HCT116 (cell line): Measurements from ENCODE around the gene CSH1. TPM values are rescaled to one million over a fixed set of nuclear protein-coding genes. Genes with fewer than 3 reads are reported as not detected.

Experiments used
- ATAC-seq: fragments of 200-7000 bp; cut with Tn5 transposase; 2 replicates; pipeline ENCODE4 v1.9.1; 2020; ENCODE audit warnings: mild to moderate bottlenecking, moderate library complexity
- BruUV-seq: library from RNA; stranded (reverse); fragments of 400-500 nt; replicated peaks from 2 replicates; lab custom pipeline; 2021; lab: Mats Ljungman, UMichigan
- CTCF ChIA-PET: fragments of 300-600 bp; sonication (Branson Sonifier 250); formaldehyde crosslinking; loops from one replicate; lab custom pipeline; 2021; ENCODE audit warnings: antibody characterized with exemption; lab: Charles Lee
- POLR2A ChIA-PET: fragments of 300-600, 350-600 bp; sonication (Branson Sonifier 250); formaldehyde crosslinking; loops from one replicate; lab custom pipeline; 2021; ENCODE audit warnings: antibody characterized with exemption; lab: Charles Lee
- RAD21 ChIA-PET, 2 experiments: fragments of 300-600 bp; sonication (Branson Sonifier 250); formaldehyde crosslinking; loops; one replicate each; lab custom pipeline; 2023; ENCODE audit warnings: low total read pairs in 2 of 2; ENCODE audit not compliant: uncharacterized antibody in 2 of 2, unreplicated experiment in 2 of 2, low non-redundant PET in 1 of 2; lab: Charles Lee
- DNase-seq: peaks from one replicate; pipeline ENCODE4 v3.0.0-alpha.2; 2010; ENCODE audit warnings: low read depth, low spot score
- H2AFZ ChIP-seq: fragments of 200-600 bp; shearing (Covaris generic), sonication (generic); 2 replicates; pipeline ENCODE4 v1.6.1; 2017; ENCODE audit warnings: low read depth, mixed run types, mixed read lengths, antibody characterized with exemption, low read length; ENCODE audit not compliant: poor library complexity, severe bottlenecking
- H3K27ac ChIP-seq: 2 replicates; pipeline ENCODE4 v1.5.1; 2012; ENCODE audit warnings: low read depth, low read length
- H3K27me3 ChIP-seq: fragments of 200-600 bp; sonication (generic); 2 replicates; pipeline ENCODE4 v1.6.1; 2016; ENCODE audit warnings: mixed run types, low read length, mixed read lengths; ENCODE audit not compliant: insufficient read depth
- H3K36me3 ChIP-seq, 2 experiments: fragments of 200-500 bp in 1 of 2; fragments of 200-600 bp in 1 of 2; sonication (Bioruptor generic) in 1 of 2; sonication (generic) in 1 of 2; 2 replicates each; pipeline versions ENCODE4 v1.5.1 to v1.6.1; 2014 to 2016; ENCODE audit warnings: low read length in 2 of 2, inconsistent platforms in 1 of 2, mixed read lengths in 1 of 2, mixed run types in 1 of 2; ENCODE audit not compliant: insufficient read depth in 2 of 2, control insufficient read depth in 1 of 2
- H3K4me1 ChIP-seq, 2 experiments: fragments of 200-600 bp in 1 of 2; sonication (generic) in 1 of 2; 2 replicates each; pipeline versions ENCODE4 v1.5.1 to v1.6.1; 2012 to 2017; ENCODE audit warnings: low read length in 2 of 2, inconsistent platforms in 1 of 2, mild to moderate bottlenecking in 1 of 2, mixed read lengths in 1 of 2, mixed run types in 1 of 2, moderate library complexity in 1 of 2; ENCODE audit not compliant: insufficient read depth in 2 of 2, control insufficient read depth in 1 of 2
- H3K4me2 ChIP-seq: fragments of 200-600 bp; sonication (generic); 2 replicates; pipeline ENCODE4 v1.6.1; 2017; ENCODE audit warnings: mixed run types, low read length, mixed read lengths
- H3K4me3 ChIP-seq, 2 experiments: fragments of 200-600 bp in 1 of 2; sonication (generic) in 1 of 2; replicated peaks in 1 of 2; 2 replicates each; pipeline ENCODE4 v1.5.1; 2011 to 2016; ENCODE audit warnings: low read length in 2 of 2, control low read depth in 1 of 2, low read depth in 1 of 2, mild to moderate bottlenecking in 1 of 2, mixed read lengths in 1 of 2, mixed run types in 1 of 2
- H3K79me2 ChIP-seq: fragments of 200-600 bp; sonication (generic); 2 replicates; pipeline ENCODE4 v1.6.1; 2017; ENCODE audit warnings: mild to moderate bottlenecking, mixed run types, low read length, moderate library complexity, mixed read lengths; ENCODE audit not compliant: insufficient read depth
- H3K9ac ChIP-seq: fragments of 200-600 bp; sonication (generic); 2 replicates; pipeline ENCODE4 v1.6.1; 2016; ENCODE audit warnings: low read length, mixed read lengths
- H3K9me2 ChIP-seq: fragments of 200-600 bp; sonication (generic), shearing (Covaris generic); 2 replicates; pipeline ENCODE4 v1.6.1; 2017; ENCODE audit warnings: mixed run types, mild to moderate bottlenecking, moderate library complexity; ENCODE audit not compliant: insufficient read depth
- H3K9me3 ChIP-seq, 2 experiments: fragments of 200-500 bp in 1 of 2; fragments of 200-600 bp in 1 of 2; sonication (Bioruptor generic) in 1 of 2; sonication (generic) in 1 of 2; 2 replicates each; pipeline ENCODE4 v1.6.1; 2014 to 2017; ENCODE audit warnings: low read length in 2 of 2, mixed read lengths in 2 of 2, inconsistent platforms in 1 of 2, low read depth in 1 of 2, mild to moderate bottlenecking in 1 of 2, mixed run types in 1 of 2, moderate library complexity in 1 of 2; ENCODE audit not compliant: control insufficient read depth in 1 of 2, insufficient read depth in 1 of 2
- H4K20me1 ChIP-seq: fragments of 200-600 bp; sonication (generic), shearing (Covaris generic); 2 replicates; pipeline ENCODE4 v1.6.1; 2017; ENCODE audit warnings: mixed run types, mild to moderate bottlenecking, moderate library complexity; ENCODE audit not compliant: insufficient read depth
- ATF3 ChIP-seq: IDR thresholded peaks from 2 replicates; pipeline ENCODE4 v1.6.1; 2012
- CBX3 ChIP-seq: IDR thresholded peaks from 2 replicates; pipeline ENCODE4 v1.6.1; 2012; ENCODE audit warnings: low read depth
- CEBPB ChIP-seq: IDR thresholded peaks from 2 replicates; pipeline ENCODE4 v1.6.1; 2012; ENCODE audit warnings: low read depth
- CTCF ChIP-seq, 3 experiments: fragments of 200-600 bp in 1 of 3; sonication (generic) in 1 of 3; IDR thresholded peaks in 2 of 3; conservative IDR thresholded peaks in 1 of 3; 2 replicates each; pipeline ENCODE4 v1.5.1; 2012 to 2017; ENCODE audit warnings: low read depth in 2 of 3, low read length in 2 of 3, antibody characterized with exemption in 1 of 3, borderline replicate concordance in 1 of 3, control low read depth in 1 of 3, mild to moderate bottlenecking in 1 of 3, mixed read lengths in 1 of 3, mixed run types in 1 of 3, moderate library complexity in 1 of 3; ENCODE audit not compliant: insufficient read depth in 1 of 3
- ELF1 ChIP-seq: IDR thresholded peaks from 2 replicates; pipeline ENCODE4 v1.6.1; 2012; ENCODE audit warnings: low read depth, borderline replicate concordance
- EZH2 ChIP-seq: fragments of 200-600 bp; sonication (generic); IDR thresholded peaks from 2 replicates; pipeline ENCODE4 v1.6.1; 2017; ENCODE audit warnings: antibody characterized with exemption, mixed run types
- JUND ChIP-seq: IDR thresholded peaks from 2 replicates; pipeline ENCODE4 v1.6.1; 2012
- POLR2A ChIP-seq: IDR thresholded peaks from 2 replicates; pipeline ENCODE4 v1.7.0; 2011; ENCODE audit warnings: borderline replicate concordance; ENCODE audit not compliant: insufficient read depth, insufficient read length; ENCODE audit errors: extremely low read depth
- POLR2AphosphoS5 ChIP-seq: IDR thresholded peaks from 2 replicates; pipeline ENCODE4 v1.6.1; 2011; ENCODE audit warnings: mild to moderate bottlenecking, low read depth, low read length, moderate library complexity
- RAD21 ChIP-seq: IDR thresholded peaks from 2 replicates; pipeline ENCODE4 v1.6.1; 2012; ENCODE audit warnings: low read depth, mild to moderate bottlenecking
- SIN3A ChIP-seq: IDR thresholded peaks from 2 replicates; pipeline ENCODE4 v1.6.1; 2012; ENCODE audit warnings: low read depth
- SP1 ChIP-seq: IDR thresholded peaks from 2 replicates; pipeline ENCODE4 v1.6.1; 2012; ENCODE audit warnings: low read depth
- SRF ChIP-seq: IDR thresholded peaks from 2 replicates; pipeline ENCODE4 v1.6.1; 2012; ENCODE audit warnings: low read depth
- YY1 ChIP-seq: IDR thresholded peaks from 2 replicates; pipeline ENCODE4 v1.6.1; 2011; ENCODE audit warnings: low read length, low read depth, moderate library complexity, mild to moderate bottlenecking; ENCODE audit not compliant: insufficient replicate concordance; ENCODE audit errors: extremely low read depth
- ZFX ChIP-seq: fragments of 450-650 bp; IDR thresholded peaks from 2 replicates; pipeline ENCODE4 v1.6.1; 2017
- ZNF274 ChIP-seq: fragments of 200-500 bp; sonication (Bioruptor generic); IDR thresholded peaks from 2 replicates; pipeline ENCODE4 v1.6.1; 2014; ENCODE audit warnings: mild to moderate bottlenecking, low read depth, low read length, inconsistent platforms
- intact Hi-C: fragments of 100-400 bp; cut with micrococcal nuclease; formaldehyde crosslinking; loops from 2 replicates; pipeline ENCODE4 v1.10.0; 2022
- total RNA-seq: library from RNA; stranded (reverse); gene quantifications from one replicate; pipeline ENCODE4 v1.2.1, GENCODE V29; 2021; ENCODE audit not compliant: unreplicated experiment
- TF ChIP-seq, protein P1 (sequence below): IDR thresholded peaks from 2 replicates; pipeline ENCODE4 v1.6.1; 2012
- TF ChIP-seq, protein P2 (sequence below): IDR thresholded peaks from 2 replicates; pipeline ENCODE4 v1.6.1; 2012; ENCODE audit warnings: low read depth

Gene CSH1
- total RNA-seq, 1 experiment from 2014 or later = not detected

DNA sequence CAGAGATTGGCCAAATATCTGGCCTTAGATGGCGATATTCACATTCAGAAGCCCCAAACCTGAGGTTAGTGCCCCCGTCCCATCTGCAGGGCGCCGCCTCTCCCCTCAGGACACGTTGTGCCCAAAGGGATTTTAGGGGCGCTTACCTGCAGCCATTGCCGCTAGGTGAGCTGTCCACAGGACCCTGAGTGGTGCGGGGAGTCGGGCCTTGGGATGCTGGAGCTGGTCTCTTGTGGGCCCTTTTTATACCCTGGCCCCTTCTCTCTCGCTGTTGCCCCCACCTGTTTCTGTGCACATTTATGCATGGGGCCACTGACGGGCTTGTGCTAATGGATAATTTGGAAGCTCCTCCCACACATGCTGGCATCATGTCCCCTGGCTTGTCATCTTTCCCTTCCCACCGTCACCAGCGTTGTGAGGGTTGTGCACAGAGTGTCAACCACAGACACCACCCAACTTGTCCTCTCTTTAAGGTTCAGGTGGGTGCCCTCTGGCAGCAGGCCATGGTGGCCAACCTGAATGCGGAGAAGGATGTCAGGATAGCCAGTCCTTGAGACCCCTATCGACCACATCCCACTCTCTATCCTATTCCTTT lies 14.8 kb upstream of the CSH1 start, which contains the start of gene CSHL1:
CSHL1 (minus strand) TSS at position 218 of the 595 bp plus-strand sequence; CDS start at position 156, 62 bp downstream.
- POLR2A ChIA-PET = interaction anchor here (1.4 kb wide), 1 partner anchor 234 kb away, joined by 5 read pairs; no protein-coding TSS in a partner anchor
- no peak for ATAC-seq

More for the DNA sequence above, 14.8 kb upstream of the CSH1 start, which contains the start of gene CSHL1:
- no peaks in the 10 kb centered on the region for H3K9me2 ChIP-seq
- H4K20me1 ChIP-seq = no peaks in the 10 kb centered on the region
- CTCF ChIA-PET = interaction anchor here (0.6 to 3.6 kb wide), 11 partner anchors 8 to 303 kb away, joined by 3 to 28 read pairs (median 6); partner anchors contain the start of gene GH1
- no peaks in the 10 kb centered on the region; the same call in 1 of the 2 replicates for H3K27me3 ChIP-seq
- no peak within 1 kb of the TSS for H3K4me2 ChIP-seq
- no peaks in the 10 kb centered on the region for H3K9me3 ChIP-seq
- no peaks in the 10 kb centered on the region for H3K79me2 ChIP-seq
- BruUV-seq = no TSS peak
- H2AFZ ChIP-seq = no peak within 1 kb of the TSS
- no peak within 1 kb of the TSS for H3K9ac ChIP-seq
- intact Hi-C loops = loop anchor here (5.0 kb wide), 1 partner anchor 371 kb away; no protein-coding TSS in a partner anchor
- DNase-seq = no peak
- H3K27ac ChIP-seq = no peak within 1 kb of the TSS
- no peak for TF ChIP-seq SIN3A
- no peak for TF ChIP-seq SP1
- no peak for TF ChIP-seq POLR2AphosphoS5
- TF ChIP-seq RAD21 = no peak
- no peak for TF ChIP-seq ELF1
- TF ChIP-seq SRF = no peak
- TF ChIP-seq, protein P1, sequence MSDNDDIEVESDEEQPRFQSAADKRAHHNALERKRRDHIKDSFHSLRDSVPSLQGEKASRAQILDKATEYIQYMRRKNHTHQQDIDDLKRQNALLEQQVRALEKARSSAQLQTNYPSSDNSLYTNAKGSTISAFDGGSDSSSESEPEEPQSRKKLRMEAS = no peak
- TF ChIP-seq CBX3 = no peak
- no peak for TF ChIP-seq CEBPB
- TF ChIP-seq CTCF (IDR thresholded peaks at IDR 0.05 in 2 of 3, conservative IDR thresholded peaks at IDR 0.05 in 1 of 3; ENCODE audit: borderline replicate concordance in 1 of 3, insufficient read depth in 1 of 3, low read depth in 2 of 3, low read length in 2 of 3) = no peak
- TF ChIP-seq ZFX = no peak
- no peak for TF ChIP-seq YY1
- TF ChIP-seq ZNF274 = no peak
- TF ChIP-seq ATF3 = no peak
- no peak for TF ChIP-seq EZH2
- TF ChIP-seq, protein P2, sequence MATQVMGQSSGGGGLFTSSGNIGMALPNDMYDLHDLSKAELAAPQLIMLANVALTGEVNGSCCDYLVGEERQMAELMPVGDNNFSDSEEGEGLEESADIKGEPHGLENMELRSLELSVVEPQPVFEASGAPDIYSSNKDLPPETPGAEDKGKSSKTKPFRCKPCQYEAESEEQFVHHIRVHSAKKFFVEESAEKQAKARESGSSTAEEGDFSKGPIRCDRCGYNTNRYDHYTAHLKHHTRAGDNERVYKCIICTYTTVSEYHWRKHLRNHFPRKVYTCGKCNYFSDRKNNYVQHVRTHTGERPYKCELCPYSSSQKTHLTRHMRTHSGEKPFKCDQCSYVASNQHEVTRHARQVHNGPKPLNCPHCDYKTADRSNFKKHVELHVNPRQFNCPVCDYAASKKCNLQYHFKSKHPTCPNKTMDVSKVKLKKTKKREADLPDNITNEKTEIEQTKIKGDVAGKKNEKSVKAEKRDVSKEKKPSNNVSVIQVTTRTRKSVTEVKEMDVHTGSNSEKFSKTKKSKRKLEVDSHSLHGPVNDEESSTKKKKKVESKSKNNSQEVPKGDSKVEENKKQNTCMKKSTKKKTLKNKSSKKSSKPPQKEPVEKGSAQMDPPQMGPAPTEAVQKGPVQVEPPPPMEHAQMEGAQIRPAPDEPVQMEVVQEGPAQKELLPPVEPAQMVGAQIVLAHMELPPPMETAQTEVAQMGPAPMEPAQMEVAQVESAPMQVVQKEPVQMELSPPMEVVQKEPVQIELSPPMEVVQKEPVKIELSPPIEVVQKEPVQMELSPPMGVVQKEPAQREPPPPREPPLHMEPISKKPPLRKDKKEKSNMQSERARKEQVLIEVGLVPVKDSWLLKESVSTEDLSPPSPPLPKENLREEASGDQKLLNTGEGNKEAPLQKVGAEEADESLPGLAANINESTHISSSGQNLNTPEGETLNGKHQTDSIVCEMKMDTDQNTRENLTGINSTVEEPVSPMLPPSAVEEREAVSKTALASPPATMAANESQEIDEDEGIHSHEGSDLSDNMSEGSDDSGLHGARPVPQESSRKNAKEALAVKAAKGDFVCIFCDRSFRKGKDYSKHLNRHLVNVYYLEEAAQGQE = no peak
- TF ChIP-seq POLR2A = no peak
- no peak for TF ChIP-seq JUND
- RAD21 ChIA-PET = interaction anchor here (1.5 to 2.3 kb wide), 2 partner anchors 36 to 222 kb away, joined by 4 to 7 read pairs; no protein-coding TSS in a partner anchor
- H3K4me3 ChIP-seq = no peak within 1 kb of the TSS
- H3K4me1 ChIP-seq = no peaks in the 10 kb centered on the region
- H3K36me3 ChIP-seq = no peaks in the 10 kb centered on the region
